Skin of body (tissue), 2 donors: ENCODE measurements around the gene DGKH. TPM values are rescaled to one million over a fixed set of nuclear protein-coding genes. Genes with fewer than 3 reads are reported as not detected.
"Not testable (repeated sequence)": the region's sequence is repeated elsewhere in the genome, so short reads cannot be mapped to it uniquely, and the experiment has no call there.

Experiments used
- DNase-seq: peaks from one replicate; lab custom pipeline; 2025; lab: John Stamatoyannopoulos, UW
- total RNA-seq: library from RNA; depleted of rRNA; stranded (reverse); fragments of >200 nt; gene quantifications from one replicate; pipeline ENCODE4 v1.2.3, GENCODE V29; 2014

Gene DGKH
- total RNA-seq, 1 donor from 2014 or later, result 14.4 TPM

DNA sequence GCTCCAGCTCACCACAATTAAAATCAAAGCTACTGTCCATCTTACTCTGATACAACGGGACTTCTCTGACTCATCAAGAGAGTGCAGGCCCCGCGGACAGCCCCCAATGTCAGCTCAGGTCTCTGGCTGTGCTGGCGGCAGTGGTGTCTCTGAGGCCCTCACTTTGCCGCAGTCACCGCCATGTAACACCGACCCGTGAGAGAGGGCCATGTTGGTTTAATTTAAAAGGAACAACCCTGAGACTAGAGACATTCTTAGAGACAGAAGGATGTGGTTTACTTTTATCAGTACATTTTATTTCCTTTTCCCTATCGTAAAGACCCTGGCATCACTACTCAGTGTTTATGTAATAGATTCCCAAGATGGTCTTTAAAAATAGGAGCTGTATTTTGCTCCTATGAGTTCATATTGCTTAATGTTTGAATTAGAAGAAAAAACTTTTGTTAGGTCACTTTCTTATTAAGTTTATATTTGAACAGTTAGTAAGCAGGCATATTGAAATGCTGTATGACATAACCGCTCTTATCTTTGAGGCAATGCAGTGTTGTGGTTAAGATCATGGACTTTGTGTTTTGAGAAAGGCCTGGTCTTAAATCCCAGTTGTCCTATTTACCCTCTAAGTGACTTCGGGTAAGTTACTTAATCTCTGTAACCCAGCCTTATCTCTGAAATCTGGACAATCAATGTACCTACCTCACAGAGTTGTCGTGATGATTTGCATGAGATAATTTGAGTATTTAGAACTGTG, 23.4 kb downstream of the DGKH start:
- DNase-seq, result no peak

DNA sequence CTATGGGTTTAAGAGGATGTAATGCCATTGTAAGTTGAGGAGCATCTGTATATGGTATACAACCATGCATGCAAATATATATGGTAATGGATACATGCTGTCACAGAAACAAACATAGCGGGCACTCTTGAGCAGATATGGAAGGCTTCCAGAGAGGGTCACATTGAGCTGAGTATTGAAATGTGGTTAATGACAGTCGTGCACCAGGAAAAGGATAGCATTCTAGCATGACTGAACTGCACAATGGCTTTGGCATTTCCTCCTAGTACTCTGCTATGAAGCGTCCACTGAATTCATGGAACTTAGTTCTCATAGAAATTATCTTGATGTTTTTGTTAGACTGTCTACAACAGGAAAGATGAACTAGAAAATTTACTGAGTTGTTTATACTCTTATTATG, 25.2 kb downstream of the DGKH start:
- no peak for DNase-seq

- no peak for DNase-seq
Measured at GRCh38 chr13:42075517-42075916, 27.1 kb downstream of the DGKH start.

DNA sequence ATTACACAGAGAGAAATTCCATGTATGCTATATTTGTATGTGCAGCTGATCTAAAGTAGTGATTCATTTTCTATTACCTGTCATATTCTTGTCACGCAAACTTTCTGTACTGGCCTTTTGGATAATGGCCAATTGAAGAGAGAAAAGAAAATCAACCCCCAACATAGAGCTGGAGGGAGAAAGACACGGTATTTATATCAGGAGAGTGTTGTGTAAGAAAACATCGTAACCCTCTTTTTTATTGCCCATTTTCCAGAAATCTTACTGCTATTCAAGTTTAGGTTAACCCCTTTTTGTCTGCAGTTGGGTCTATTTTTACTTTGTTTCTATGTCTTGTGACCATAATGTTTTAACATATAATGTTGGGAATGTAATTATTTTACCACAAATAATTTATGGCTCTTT, 27.9 kb downstream of the DGKH start:
- no peak for DNase-seq

- peak; percentile 32 for DNase-seq
Measured at GRCh38 chr13:42078128-42078808, 29.8 kb downstream of the DGKH start.

DNA sequence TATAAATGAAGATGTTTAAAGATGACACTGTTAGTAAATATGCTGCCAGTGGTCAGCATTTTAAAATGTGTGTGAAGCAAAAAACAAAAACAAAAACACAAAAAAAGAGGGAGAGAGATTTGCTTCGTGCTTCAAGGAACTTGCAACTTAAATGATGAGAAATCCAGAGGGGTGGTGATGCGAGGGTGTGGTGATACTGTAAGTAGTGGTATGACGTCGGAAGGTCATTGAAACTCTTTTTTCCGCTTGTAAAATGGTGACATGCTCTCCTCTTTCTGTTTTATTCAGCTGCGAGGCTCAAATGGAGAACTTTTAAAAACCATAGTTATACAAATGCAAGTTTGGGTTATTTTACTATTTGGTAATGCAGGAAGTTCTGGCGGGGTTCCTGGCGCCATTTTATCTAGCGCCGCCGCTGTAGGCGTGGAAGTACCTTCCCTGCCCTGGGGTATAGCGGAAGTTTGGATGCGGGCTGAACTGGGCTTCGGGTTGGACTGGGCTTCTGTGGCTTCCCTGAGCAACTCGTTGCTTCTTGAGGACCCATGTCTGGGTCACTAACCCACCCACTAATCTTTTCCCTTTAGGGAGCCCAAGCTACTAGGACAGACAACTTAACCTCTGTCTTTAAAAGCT, 34.8 kb downstream of the DGKH start:
- DNase-seq, result no peak

DNA sequence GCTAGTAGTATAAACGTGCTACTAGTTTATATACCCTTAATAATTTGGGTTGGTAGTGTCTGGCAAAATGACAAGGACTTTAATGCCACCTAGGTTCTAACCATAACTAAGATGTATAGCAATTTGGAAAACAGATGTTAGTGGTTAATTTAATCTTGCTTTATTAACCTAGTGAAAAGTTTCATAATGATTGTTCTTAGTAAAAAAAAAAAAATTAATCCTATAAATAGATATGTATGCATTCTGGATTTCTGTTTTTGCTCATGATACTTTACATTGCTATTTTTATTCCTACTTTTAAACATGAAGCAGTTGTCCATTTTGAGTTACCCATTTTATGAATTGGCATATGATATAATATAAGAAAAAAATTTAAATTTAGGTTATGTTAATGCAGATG, 36.3 kb downstream of the DGKH start:
- no peak for DNase-seq

GRCh38 chr13:42086582-42086981, 38.1 kb downstream of the DGKH start:
- no peak for DNase-seq

DNA sequence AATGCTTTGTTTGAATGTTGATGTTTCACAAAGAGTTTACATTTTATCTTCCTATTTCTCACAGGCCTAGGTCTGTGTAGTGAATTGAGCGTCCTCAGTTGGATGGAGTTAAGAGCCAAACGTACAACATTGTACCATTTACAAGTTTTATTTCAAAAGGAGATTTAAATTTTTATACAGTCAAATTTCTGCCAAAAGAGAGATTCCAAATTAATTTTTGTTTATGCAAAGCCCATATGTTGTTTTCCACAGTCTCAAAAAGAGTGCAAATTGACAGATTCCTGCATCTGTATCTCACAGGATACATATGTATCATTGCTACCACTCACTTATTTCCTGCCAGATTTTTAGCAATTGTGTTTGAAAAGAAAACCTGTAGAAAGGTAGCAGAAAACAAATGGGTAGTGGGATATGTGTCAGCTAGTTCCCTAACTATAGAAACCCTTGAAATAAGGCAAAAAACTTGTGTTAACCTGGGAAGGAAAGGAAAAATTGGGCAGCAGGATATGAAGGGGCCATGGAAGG, 46.1 kb downstream of the DGKH start:
- no peak for DNase-seq

DNA sequence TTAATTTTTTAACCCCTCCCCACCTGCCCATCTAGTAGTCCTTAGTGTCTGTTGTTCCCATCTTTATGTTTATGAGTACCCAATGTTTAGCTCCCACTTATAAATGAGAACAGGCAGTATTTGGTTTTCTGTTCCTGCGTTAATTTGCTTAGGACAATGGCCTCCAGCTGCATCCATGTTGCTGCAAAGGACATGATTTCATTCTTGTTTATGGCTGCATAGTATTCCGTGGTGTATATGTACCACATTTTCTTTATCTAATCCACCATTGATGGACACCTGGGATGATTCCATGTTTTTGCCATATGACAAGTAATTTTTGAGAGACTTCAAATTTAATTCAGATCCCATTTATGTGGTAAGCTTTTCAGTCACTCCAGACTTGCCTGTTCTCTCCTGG, 47.8 kb downstream of the DGKH start:
- not testable (repeated sequence) for DNase-seq

DNA sequence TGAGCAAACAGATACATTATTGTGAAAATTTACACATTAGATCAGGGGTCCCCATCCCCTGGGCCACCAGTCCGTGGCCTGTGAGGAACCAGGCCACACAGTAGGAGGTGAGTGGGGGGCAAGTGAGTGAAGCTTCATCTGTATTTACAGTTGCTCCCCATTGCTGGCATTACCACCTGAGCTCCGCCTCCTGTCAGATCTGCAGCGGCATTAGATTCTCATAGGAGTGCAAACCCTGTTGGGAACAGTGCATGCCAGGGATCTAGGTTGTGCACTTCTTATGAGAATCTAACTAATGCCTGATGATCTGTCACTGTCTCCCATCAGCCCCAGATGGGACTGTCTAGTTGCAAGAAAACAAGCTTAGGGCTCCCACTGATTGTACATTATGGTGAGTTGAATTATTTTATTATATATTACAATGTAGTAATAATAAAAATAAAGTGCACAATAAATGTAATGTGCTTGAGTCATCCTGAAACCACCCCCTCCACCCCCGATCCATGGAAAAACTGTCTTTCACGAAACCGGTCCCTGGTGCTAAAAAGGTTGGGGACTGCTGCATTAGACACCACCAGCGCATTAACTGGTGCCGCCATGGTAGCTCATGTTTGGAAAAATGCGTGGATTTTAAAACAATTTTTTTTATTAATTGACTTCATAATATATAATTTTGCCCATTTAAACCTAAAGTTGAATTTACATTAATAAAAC, 51.7 kb downstream of the DGKH start:
- no peak for DNase-seq

GRCh38 chr13:42100960-42101359, 52.5 kb downstream of the DGKH start:
- DNase-seq, result no peak

DNA sequence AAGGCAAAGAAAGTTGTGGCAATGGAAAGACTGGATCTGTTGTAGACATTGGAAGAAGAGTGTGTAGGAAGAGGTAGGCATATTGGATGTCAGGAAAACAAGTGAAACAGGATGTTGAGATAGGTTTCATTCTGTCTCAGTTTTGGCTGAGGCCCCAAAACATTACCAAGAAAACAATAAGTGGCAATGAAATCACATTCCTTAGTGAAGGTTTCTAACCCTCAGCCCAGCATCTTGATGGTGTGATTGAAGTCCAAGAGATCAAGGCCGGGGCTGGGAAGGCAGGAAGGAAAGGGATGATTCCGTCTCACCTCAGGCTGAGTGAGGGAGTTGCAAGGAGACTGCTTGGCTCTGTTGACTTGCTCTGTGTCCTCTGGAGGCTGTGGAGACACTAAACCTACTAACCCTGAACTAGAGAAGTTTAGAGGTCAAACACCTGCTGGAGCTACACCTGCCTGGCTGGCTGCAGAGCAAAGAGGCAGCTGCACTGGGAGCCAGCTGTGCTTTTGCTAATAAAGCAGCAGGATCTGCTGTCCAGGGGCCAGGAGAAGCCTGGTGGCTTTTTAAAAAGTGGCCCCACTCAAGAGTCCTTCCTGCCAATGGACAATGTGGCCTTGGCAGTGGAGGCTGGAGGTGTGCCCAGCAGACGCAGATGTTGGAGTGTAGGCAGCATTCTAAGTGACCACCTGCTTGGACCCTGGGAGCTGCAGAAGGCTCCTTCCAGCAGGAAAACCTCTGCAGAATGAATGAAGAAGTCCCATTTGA, 53.6 kb downstream of the DGKH start:
- DNase-seq, result no peak

DNA sequence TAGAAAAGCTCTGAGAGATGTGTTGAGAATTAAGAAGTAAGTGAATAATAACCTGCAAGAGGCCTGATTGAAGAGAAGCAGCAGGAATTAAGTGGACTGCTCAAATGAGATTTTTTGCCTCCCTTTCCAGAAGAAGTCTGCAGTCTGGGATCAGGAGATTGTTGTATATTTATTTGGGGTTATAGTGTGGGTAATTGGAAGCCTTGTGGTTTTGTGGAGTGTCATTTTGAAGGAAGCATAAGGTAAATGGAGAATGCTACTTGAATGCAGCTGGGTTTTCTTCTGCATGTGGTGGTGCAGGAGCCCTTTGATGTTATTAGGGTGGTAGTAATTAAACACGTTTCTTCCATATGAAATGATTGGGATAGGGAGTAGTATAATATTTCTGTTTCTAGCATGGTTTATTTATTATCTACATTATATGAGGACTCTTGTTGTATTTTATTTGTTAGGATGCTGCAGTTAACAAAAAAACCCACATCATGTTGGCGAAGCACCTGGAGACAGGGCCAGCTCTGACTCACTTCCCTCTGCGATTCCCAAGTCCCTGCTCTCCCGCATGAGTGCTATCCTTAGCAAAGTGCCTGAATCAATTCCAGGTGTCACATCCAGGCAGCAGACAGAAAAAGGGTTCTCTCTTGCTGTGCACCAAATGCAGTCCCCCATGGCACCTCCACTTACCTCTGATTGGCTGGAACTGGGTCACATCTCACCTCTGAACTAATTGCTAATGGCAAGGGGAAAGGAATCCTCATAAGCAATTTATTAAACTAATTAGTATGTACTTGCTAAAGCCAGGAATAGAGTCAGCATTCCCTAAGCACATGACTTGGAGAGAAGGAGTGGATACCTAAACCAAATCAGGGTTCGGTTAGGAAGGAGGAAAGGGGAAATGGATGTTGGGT, 54.8 kb downstream of the DGKH start:
- DNase-seq, result no peak

GRCh38 chr13:42106998-42107397, 58.5 kb downstream of the DGKH start:
- DNase-seq, result no peak

DNA sequence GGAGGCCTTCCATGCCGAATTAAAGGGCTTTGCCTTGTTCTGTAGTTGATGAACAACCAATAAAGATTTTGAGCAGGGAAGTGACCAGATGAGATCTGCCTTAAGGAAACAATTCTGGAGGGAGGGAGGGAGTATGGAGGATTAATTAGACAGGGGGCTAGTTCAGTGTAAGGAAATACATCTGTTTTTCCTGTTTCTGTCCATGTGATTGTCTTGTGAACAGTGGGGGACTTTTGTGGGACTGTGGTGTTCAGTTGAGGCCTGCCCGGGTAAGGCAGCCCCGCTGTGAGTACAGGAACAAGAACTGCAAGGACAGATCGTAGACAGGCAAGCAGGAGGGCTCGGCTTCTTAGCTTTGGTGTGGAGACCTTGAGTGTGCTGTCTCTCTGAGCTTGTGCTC, 59.0 kb downstream of the DGKH start:
- DNase-seq, result no peak

- DNase-seq, result no peak
Measured at GRCh38 chr13:42108217-42108616, 59.8 kb downstream of the DGKH start.

- no peak for DNase-seq
Measured at GRCh38 chr13:42109957-42110356, 61.5 kb downstream of the DGKH start.

DNA sequence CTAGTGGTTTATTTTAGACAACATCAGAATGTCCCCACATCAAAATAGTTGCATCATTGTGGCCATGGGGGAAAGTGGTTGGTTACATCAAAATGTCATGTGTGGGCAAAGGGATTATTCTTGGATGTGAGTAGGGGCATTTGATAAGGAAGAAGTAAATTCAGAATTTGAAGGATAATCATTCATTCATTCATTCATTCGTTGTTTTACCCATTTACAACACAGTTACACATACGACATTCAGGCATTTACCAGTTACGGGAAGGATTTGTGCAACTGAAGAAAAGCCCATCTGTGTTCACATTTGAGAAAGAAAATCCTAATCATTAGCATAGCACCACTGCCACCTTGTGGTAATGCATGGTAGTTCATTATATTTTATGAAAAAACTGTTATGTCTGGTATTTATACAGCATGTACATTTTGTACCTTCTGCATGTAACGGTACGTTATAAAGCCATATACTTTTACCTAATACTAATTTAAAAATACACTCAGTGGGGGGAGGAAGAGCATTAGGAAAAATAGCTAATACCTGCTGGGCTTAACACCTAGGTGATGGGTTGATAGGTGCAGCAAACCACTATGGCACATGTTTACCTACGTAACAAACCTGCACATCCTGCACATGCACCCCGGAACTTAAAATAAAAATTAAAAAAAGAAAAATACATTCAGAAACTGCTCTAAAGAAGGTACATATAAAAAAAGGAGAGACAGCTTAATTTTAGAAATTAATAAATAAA, 62.1 kb downstream of the DGKH start:
- DNase-seq, result peak; percentile 76
